GM21423 (cell line): ENCODE results near the gene ELMO1.

Experiments used
- ATAC-seq: cut with Tn5 transposase; IDR thresholded peaks from one replicate; pipeline ENCODE4 v1.9.1; 2021; ENCODE audit warnings: mild to moderate bottlenecking, moderate library complexity; ENCODE audit not compliant: unreplicated experiment

Gene ELMO1

DNA sequence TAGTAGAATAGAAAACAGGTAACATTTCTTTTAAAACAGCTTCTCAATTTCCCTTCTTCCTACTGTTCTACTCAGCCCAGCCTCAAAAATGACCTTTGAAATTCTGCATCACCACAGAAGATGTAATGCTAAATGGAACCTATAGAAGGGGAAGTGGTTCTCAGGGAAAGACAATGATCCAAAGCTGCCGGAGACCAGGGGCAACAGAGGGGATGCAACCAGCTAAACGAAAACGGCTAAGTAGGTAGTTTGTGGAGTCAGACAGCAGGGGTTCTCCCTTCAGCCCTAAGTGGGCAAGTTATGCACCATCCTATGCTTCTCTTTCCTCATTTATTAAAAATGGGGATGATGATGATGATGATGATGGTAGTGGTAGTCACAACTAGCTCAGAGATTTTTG lies 214.3 kb downstream of the ELMO1 start:
- no peak for ATAC-seq

GRCh38 chr7:37231613-37232012 lies 217.1 kb downstream of the ELMO1 start:
- no peak for ATAC-seq

GRCh38 chr7:37230221-37230620 lies 218.4 kb downstream of the ELMO1 start:
- no peak for ATAC-seq

GRCh38 chr7:37229381-37229780 lies 219.3 kb downstream of the ELMO1 start:
- no peak for ATAC-seq

DNA sequence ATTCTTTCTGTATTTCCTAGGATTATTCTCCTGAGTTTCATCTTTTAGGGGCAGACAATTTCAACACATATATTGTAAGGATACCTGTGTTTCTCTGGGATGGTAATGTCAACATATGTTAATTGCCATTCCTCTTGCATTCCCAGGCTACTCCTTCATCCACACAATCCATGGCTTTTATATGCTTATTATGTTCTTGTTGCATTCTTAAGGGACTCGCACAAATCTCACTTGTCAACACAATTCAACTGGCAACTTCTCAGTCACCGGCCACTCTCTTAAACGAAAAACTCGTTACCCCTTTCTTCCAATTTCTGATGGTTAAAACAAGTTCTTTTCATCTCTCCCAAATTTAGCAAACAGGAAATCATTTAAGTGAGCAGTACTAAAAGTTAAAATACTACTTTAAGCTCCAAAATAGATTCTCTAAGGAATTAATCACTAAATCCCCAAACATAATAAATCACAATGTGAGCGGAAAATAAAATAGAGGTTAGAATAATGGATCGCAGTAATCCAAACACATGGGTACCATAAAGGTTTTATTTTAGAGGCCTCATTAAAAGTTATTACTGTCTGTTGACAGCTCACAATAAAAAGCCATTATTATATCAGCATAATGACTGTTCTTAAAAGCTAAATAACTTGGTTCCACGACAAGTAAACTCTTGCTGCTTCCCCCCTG lies 223.2 kb downstream of the ELMO1 start:
- no peak for ATAC-seq

DNA sequence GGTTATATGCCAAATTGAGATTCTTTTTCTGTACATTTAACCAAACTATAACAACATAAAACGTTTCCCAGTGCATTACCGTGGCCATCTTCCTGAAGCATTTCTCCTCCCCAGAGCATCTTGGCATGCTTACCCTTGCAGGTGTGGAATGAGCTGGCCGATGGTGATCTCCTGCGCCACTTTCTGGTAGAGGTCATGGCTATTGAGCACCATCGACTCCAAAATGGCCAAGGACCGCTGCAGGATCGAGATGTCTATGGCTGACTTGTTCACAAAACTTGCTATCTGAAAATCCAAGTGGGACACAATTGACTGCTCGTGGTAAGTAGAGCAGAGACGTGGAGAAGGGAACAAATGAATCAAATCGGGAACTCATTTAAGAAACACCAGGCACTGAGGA lies 223.9 kb downstream of the ELMO1 start:
- ATAC-seq, result no peak

DNA sequence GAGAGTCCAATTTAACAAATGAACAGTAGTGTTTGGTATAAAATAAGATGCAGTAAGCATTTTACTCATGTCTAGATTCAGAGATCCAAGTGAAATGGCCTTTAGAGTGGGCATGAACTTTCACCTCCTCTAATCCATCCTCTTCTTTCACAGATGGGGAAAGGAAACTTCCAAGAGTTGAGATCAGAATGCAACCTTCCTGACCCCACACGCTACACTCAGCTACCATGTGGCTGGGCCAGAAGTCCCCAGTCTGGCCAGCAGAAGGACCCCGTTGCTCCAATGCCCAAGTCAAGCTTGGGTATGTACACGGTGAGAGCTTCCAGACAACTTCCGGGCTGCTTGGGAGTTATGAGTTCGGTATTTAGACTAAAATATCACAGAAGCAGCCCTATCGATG lies 228.0 kb downstream of the ELMO1 start:
- ATAC-seq, result no peak

DNA sequence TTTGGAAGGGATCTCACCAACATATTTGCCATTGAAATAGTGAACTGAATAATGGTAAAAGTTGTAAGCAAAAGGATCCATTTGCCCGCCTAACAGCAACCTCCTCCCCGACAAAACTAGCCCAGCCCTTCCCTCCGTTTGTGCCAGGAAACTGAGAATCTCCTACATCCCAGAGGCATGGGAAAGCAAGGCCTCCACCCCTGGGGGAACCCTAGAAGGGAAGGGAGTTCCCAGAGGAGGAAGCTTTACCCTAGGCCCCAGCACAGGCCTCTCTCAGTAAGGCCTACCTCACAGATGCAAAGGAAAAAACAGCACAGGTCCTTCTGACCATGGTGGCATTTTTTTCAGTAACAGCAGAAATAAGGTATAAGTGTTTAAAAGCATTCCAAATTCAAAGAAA lies 229.7 kb downstream of the ELMO1 start:
- no peak for ATAC-seq

DNA sequence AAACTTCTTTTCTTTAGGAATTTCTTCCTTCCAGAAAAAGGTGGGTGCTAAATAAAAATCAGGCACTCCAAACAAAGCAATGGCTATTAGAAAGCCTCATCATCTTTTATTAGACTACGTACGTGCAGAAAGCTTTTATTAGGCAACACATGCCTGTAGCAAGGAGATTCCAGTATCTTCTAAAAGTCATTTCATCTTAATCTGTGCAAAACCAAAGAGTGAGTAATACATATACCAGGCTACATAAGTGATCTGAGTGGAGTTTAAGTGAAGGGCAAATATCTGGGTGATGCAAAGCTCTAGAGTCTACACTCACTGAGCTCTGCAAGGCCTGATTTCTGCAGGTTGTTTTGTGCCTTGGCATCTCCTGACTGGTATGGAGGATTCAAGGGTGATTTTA lies 231.7 kb downstream of the ELMO1 start:
- ATAC-seq, result no peak

DNA sequence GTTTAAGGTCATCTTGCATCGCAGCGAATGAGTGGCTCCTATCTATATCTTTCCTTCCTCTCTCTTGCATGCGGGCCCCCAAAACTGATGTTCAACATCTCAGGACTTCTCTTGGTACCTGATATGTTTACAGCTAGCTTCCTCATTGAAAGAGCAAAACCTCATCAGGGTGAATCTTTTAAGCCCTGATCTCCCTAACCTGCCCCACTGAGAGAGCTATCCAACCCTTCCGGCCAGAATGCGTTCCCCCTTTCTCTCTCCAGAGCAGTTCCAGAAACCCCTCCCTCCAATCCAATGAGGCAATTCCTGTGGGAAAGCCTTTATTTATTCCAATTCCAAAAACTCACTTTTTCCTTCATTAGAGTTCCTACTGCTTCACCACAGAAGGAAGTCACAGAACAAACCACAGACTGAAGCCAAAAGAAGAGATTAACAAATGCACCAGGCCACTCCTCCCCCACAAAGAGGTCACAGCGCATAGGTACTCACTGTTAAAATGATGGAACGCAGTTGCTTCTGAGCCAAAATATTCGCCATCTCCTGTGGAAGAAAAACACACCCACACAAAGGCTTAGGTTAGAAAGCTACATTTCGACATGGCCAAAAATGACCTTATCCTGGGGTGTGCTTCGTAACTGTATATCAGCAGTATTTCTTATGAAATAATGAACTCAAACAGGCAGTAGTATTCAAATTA lies 232.4 kb downstream of the ELMO1 start:
- ATAC-seq, result no peak

DNA sequence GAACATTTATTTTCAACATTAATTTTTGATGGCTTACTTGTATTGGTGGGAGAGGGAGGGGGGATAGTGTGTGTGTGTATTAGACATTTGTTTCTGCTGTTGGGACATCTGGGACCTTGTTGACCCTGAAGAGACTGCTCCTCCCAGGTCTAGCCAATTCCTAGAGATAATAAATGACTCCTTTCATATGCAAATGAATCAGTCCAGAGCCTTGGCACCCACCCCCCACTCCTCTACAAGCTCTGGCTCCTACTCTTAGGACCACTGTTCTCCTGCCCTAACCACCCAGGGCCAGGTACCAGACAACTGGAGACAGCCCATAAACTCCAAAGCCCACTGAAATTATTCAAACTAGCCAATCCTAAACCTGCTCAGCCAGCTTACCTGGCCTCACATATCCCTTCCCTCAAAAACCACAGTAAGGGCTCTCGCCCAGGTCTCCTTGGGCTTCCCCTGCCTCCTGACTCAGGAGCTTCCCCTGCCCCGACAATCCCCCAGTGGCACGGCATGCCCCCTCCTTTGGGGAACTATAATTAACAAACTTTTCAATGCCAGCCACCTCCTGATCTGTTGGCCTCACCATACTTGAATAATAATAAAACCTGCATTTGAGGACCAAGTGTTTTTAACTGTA lies 233.3 kb downstream of the ELMO1 start:
- no peak for ATAC-seq

DNA sequence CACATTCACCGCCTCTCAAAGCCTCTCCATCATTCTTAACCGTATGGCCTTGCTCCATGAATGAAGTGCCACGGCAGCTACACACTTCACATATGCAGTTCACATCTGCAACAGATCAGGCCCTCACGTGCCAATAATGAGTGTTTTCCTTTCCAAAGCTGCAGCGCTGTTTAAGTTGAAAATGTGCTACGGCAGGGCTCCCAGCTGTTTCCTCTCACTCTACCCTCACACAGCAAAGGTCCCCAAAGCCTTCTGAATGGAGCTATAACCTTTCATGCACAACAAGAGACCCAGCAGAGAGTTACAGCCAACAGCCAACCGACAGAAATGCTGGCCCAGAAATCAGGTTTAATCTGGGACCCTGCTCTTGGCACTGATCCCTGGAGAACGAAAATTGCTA lies 236.1 kb downstream of the ELMO1 start:
- ATAC-seq, result no peak

- ATAC-seq, result peak; percentile 67
Measured at GRCh38 chr7:37212051-37212450, 236.6 kb downstream of the ELMO1 start.

DNA sequence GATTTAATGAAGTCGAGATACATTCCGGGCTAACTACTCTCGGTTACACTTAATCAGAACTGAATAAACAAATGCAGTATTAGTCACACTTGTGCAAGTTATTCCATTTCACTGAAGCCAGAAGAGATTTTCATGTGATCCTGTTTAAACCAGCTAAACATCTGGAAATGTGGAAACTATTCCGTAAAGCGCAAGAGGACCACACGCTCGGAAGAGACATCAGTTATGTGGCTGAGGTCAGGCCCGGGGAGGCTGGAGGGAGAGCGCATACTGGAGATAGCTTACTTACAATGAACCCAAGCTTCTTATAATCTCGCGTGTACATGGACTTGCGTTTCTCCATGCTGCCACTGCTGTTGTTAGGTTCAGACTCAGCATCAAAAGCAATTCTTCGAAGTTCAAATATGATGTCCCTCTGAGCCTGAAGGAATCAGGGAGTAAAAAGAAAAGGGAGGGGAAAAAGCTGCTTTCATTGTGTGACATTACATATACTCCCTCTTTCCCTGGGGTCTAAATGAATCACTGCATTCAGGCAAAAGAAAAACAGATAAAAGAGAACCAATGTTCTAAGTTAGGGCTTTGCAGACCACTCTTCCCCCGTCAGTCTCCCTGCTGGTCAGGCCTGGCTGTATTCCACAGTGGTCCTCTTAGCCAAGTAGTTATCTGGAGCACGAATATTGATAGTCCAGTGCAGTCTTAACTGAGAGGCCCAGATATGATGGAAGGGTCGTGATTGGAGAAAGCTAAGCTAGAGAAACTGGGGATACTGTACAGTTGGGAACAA lies 237.4 kb downstream of the ELMO1 start:
- ATAC-seq, result no peak

- no peak for ATAC-seq
Measured at GRCh38 chr7:37209195-37209594, 239.5 kb downstream of the ELMO1 start.

DNA sequence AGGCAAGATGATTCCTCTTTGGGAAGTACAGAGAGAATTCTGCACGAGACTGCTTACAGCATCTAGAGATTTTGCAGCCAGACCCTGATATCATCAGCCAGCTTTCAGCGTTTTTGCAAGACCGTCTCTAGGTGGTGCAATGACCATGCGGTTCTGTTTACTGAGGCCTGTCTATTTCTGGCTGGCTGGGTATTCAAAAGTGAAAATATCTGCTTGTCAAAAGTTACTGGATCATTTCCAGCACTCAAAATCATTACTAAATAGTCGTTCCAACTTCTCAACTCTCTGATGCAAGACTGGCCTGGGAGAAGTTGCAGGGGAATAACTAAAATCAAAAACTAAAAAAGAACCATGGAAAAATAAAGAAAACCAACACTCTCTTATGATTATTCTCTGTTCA lies 240.1 kb downstream of the ELMO1 start:
- peak; percentile 67 for ATAC-seq

DNA sequence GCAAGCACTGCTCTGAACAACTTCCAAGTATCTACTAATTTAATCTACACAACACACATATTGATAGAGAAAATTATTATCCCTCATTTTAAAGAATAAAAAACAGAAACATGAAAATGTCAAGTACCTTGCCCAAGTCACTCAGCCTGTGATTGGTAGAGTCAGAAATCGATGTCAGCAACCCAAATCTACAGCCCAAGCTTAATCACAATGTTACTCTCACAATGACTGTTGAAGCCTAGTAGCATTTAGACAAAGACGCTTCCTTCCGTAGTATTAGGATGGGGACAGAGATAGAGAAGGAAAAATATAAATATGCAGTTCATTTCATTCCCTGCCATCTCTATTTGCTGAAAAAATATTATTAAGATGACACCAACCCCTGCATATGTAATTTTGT lies 242.5 kb downstream of the ELMO1 start:
- ATAC-seq, result no peak

GRCh38 chr7:37205451-37205850 lies 243.2 kb downstream of the ELMO1 start:
- no peak for ATAC-seq

- no peak for ATAC-seq
Measured at GRCh38 chr7:37201876-37202198, 246.8 kb downstream of the ELMO1 start.

DNA sequence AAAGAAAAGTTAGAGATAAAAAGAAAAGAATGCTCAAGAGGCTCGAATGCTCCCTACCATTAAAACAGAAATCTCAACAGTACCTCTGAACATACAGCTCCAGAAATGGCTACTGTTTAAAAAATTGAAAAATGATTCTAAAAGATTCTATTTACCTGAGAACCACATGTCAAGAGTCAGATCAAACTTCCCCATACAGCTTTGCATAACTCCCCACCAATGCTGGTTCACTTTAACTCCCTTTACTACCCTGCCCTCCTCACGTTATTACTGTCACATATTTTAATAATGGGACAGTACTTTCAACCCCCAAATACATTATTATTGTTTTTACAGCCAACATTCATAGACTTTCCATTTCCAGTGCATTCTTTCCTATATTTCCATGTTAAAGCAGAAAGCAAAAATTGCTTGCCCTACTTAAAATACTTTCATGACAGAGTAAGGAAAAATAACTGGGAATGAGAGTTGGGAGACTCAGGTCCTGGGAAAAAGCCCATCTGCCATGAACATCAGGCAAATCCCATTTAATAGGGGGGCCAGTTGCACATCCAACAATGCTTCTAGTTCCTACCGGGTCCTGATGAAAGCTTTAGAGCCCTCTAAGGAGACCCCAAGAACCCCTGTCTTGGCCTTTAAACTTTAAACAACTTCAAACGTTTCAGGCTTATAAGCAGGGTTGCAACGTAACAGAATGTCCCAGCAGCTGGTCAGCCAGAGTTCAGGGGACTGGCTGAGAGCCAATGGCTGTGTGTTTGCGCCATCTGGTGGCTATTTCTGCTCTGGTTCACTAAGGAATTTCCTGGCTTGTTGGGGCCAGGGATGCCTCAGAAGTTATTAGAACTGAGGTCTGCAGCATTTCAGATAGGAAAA lies 247.4 kb downstream of the ELMO1 start:
- ATAC-seq, result no peak
